PC-9 (cell line): Measurements from ENCODE around the gene ALK. TPM values are rescaled to one million over a fixed set of nuclear protein-coding genes. Genes with fewer than 3 reads are reported as not detected.

Experiments
- BruUV-seq: library from RNA; stranded (reverse); fragments of 400-500 nt; replicated peaks from 2 replicates; lab custom pipeline; 2021; lab: Mats Ljungman, UMichigan
- CTCF ChIA-PET: fragments of 300-600 bp; sonication (Branson Sonifier 250); formaldehyde crosslinking; loops from one replicate; lab custom pipeline; 2022; ENCODE audit warnings: antibody characterized with exemption; lab: Charles Lee
- POLR2A ChIA-PET: fragments of 300-600 bp; sonication (Branson Sonifier 250); formaldehyde crosslinking; loops from one replicate; lab custom pipeline; 2022; ENCODE audit warnings: antibody characterized with exemption; ENCODE audit not compliant: unreplicated experiment; lab: Charles Lee
- DNase-seq, 2 experiments: peaks; one replicate each; pipeline versions ENCODE4 v3.0.0 to v3.0.0-alpha.2; 2015 to 2022; ENCODE audit warnings: mixed read lengths in 1 of 2
- H2AFZ ChIP-seq: fragments of 200-600 bp; sonication (generic); 2 replicates; pipeline ENCODE4 v1.8.1; 2017; ENCODE audit warnings: antibody characterized with exemption
- H3F3A ChIP-seq: fragments of 200-600 bp; sonication (generic); 2 replicates; pipeline ENCODE4 v1.8.1; 2017; ENCODE audit warnings: antibody characterized with exemption, mild to moderate bottlenecking, low read depth; ENCODE audit not compliant: insufficient read depth
- H3K27ac ChIP-seq: fragments of 200-600 bp; sonication (generic); 2 replicates; pipeline ENCODE4 v1.6.1; 2016; ENCODE audit warnings: mixed run types
- H3K27me3 ChIP-seq: fragments of 200-600 bp; sonication (generic); 2 replicates; pipeline ENCODE4 v1.6.1; 2016; ENCODE audit warnings: low read depth, mixed run types; ENCODE audit not compliant: insufficient read depth
- H3K36me3 ChIP-seq: fragments of 200-600 bp; sonication (generic); 2 replicates; pipeline ENCODE4 v1.6.1; 2016; ENCODE audit warnings: low read depth, mixed run types
- H3K4me1 ChIP-seq: fragments of 200-600 bp; sonication (generic); replicated peaks from 2 replicates; pipeline ENCODE4 v1.6.1; 2016; ENCODE audit warnings: mixed run types; ENCODE audit not compliant: insufficient read depth
- H3K4me2 ChIP-seq: fragments of 200-600 bp; sonication (generic); 2 replicates; pipeline ENCODE4 v1.6.1; 2017; ENCODE audit warnings: mixed run types
- H3K4me3 ChIP-seq: fragments of 200-600 bp; sonication (generic); 2 replicates; pipeline ENCODE4 v1.6.1; 2016; ENCODE audit warnings: mixed run types
- H3K79me2 ChIP-seq: fragments of 200-600 bp; sonication (generic); 2 replicates; pipeline ENCODE4 v1.6.1; 2017; ENCODE audit warnings: low read depth, mixed run types
- H3K9me2 ChIP-seq: fragments of 200-600 bp; sonication (generic); 2 replicates; pipeline ENCODE4 v1.8.1; 2017; ENCODE audit warnings: mild to moderate bottlenecking; ENCODE audit not compliant: insufficient read depth
- H3K9me3 ChIP-seq: fragments of 200-600 bp; sonication (generic); 2 replicates; pipeline ENCODE4 v1.8.1; 2016; ENCODE audit warnings: low read depth; ENCODE audit not compliant: insufficient read depth
- H4K20me1 ChIP-seq: fragments of 200-600 bp; sonication (generic); 2 replicates; pipeline ENCODE4 v1.8.1; 2017; ENCODE audit not compliant: insufficient read depth
- CTCF ChIP-seq: fragments of 200-600 bp; sonication (generic); conservative IDR thresholded peaks from 2 replicates; pipeline ENCODE4 v1.6.1; 2017; ENCODE audit warnings: mixed run types, antibody characterized with exemption, mild to moderate bottlenecking, moderate library complexity
- EZH2 ChIP-seq: fragments of 200-600 bp; sonication (generic); IDR thresholded peaks from 2 replicates; pipeline ENCODE4 v1.8.0; 2017; ENCODE audit warnings: antibody characterized with exemption, low read depth
- intact Hi-C: fragments of 100-400 bp; cut with micrococcal nuclease; formaldehyde crosslinking; loops from one replicate; pipeline ENCODE4 v1.10.0; 2022; ENCODE audit not compliant: unreplicated experiment
- total RNA-seq: library from RNA; stranded (reverse); gene quantifications from 2 replicates; pipeline ENCODE4 v1.2.3, GENCODE V29; 2021

ALK gene
- total RNA-seq, 1 experiment from 2014 or later = not detected

GRCh38 chr2:29528371-29528770 lies 393.0 kb downstream of the ALK start:
- Histone ChIP-seq H2AFZ (no peak overlapping the region), H3F3A (no peaks in the 10 kb centered on the region), H3K79me2 (no peaks in the 10 kb centered on the region), H3K9me3 (no peaks in the 10 kb centered on the region), H3K27ac (no peak overlapping the region), H3K4me2 (no peak overlapping the region), H3K9me2 (no peaks in the 10 kb centered on the region), H3K27me3 (peaks cover 25% of the 10 kb centered on the region), H3K4me1 (no peaks in the 10 kb centered on the region), H3K4me3 (no peak overlapping the region), H4K20me1 (no peaks in the 10 kb centered on the region), H3K36me3 (no peaks in the 10 kb centered on the region)
- CTCF ChIA-PET = no interaction called here
- DNase-seq = no peak
- POLR2A ChIA-PET = no interaction called here
- BruUV-seq = no TSS peak
- TF ChIP-seq EZH2 (no peak), CTCF (no peak)
- intact Hi-C loops = no loop called here

GRCh38 chr2:29527947-29528346 lies 393.4 kb downstream of the ALK start:
- DNase-seq = no peak
- intact Hi-C loops = no loop called here
- no TSS peak for BruUV-seq
- Histone ChIP-seq H3K4me1 (no peaks in the 10 kb centered on the region), H3K79me2 (no peaks in the 10 kb centered on the region), H3K27ac (no peak overlapping the region), H3F3A (no peaks in the 10 kb centered on the region), H4K20me1 (no peaks in the 10 kb centered on the region), H2AFZ (no peak overlapping the region), H3K4me2 (no peak overlapping the region), H3K9me3 (no peaks in the 10 kb centered on the region), H3K4me3 (no peak overlapping the region), H3K27me3 (peaks cover 25% of the 10 kb centered on the region), H3K9me2 (no peaks in the 10 kb centered on the region), H3K36me3 (no peaks in the 10 kb centered on the region)
- ChIA-PET POLR2A (no interaction called here), CTCF (no interaction called here)
- TF ChIP-seq EZH2 = no peak
- no peak for TF ChIP-seq CTCF

GRCh38 chr2:29526587-29527586 lies 394.5 kb downstream of the ALK start:
- H4K20me1 ChIP-seq = no peaks in the 10 kb centered on the region
- TF ChIP-seq EZH2 (no peak), CTCF (no peak)
- no peaks in the 10 kb centered on the region for H3F3A ChIP-seq
- no peak overlapping the region for H3K4me3 ChIP-seq
- no peak overlapping the region for H2AFZ ChIP-seq
- no peaks in the 10 kb centered on the region for H3K9me3 ChIP-seq
- BruUV-seq = no TSS peak
- POLR2A ChIA-PET = no interaction called here
- no peaks in the 10 kb centered on the region for H3K9me2 ChIP-seq
- H3K36me3 ChIP-seq = no peaks in the 10 kb centered on the region
- H3K79me2 ChIP-seq = no peaks in the 10 kb centered on the region
- intact Hi-C loops = no loop called here
- H3K4me1 ChIP-seq = no peaks in the 10 kb centered on the region
- no peak overlapping the region for H3K27ac ChIP-seq
- H3K4me2 ChIP-seq = no peak overlapping the region
- H3K27me3 ChIP-seq = peaks cover 30% of the 10 kb centered on the region
- CTCF ChIA-PET = no interaction called here
- no peak for DNase-seq
